ENCODE results near the gene IQCE. TPM values are rescaled to one million over a fixed set of nuclear protein-coding genes. Genes with fewer than 3 reads are reported as not detected.

The IQCE gene
- total RNA-seq, 4 donors from 2014 or later = 9.7 to 23.5 (median 15.6) TPM

DNA sequence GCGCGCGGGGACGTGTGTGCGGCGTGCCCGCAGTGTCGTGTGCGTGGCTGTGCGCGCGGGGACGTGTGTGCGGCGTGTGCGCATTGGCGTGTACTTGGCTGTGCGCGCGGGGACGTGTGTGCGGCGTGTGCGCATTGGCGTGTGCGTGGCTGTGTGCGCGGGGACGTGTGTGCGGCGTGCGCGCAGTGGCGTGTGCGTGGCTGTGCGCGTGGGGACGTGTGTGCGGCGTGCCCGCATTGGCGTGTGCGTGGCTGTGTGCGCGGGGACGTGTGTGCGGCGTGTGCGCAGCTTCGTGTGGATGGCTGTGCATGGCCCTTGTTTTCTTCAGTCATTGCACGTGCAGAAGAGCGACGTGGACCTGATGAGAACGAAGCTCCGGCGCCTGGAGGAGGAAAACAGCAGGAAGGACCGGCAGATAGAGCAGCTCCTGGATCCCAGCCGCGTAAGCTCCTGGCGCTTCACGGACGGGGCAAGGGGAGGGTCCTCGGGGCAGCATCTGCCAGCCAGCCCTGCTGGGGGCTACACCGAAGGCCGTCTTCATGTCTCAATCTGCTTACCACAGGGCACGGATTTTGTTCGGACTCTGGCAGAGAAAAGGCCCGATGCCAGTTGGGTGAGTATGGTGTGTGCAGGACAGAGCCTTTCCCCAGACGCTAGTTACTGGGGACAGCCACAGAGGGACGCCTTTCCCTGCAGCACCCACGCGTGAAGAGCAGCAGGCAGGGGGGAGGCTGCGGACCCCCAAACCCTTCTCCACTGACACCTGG, 19.3 kb downstream of the IQCE start:
- no peak for ATAC-seq
- H3K4me3 ChIP-seq = no peak overlapping the region
- no peaks in the 10 kb centered on the region for H3K27me3 ChIP-seq
- no peak overlapping the region for H3K27ac ChIP-seq
- no peak for TF ChIP-seq POLR2A (IDR thresholded peaks at IDR 0.05)
- TF ChIP-seq EP300 (IDR thresholded peaks at IDR 0.05) = no peak
- TF ChIP-seq, protein P1, sequence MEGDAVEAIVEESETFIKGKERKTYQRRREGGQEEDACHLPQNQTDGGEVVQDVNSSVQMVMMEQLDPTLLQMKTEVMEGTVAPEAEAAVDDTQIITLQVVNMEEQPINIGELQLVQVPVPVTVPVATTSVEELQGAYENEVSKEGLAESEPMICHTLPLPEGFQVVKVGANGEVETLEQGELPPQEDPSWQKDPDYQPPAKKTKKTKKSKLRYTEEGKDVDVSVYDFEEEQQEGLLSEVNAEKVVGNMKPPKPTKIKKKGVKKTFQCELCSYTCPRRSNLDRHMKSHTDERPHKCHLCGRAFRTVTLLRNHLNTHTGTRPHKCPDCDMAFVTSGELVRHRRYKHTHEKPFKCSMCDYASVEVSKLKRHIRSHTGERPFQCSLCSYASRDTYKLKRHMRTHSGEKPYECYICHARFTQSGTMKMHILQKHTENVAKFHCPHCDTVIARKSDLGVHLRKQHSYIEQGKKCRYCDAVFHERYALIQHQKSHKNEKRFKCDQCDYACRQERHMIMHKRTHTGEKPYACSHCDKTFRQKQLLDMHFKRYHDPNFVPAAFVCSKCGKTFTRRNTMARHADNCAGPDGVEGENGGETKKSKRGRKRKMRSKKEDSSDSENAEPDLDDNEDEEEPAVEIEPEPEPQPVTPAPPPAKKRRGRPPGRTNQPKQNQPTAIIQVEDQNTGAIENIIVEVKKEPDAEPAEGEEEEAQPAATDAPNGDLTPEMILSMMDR (IDR thresholded peaks at IDR 0.05) = no peak
- no peak for TF ChIP-seq POLR2AphosphoS5 (IDR thresholded peaks at IDR 0.05)
- no peaks in the 10 kb centered on the region for H3K9me3 ChIP-seq
- peaks cover 0 to 82% of the 10 kb centered on the region in 2 donors for H3K36me3 ChIP-seq
- no peaks in the 10 kb centered on the region for H3K4me1 ChIP-seq
- 100% methylated on average over 1 of the region's 73 CpGs; no CpG with 5 or more reads in 1 of the 2 donors for WGBS, 2 donors (ENCODE audit: low coverage in 1 of 2)

DNA sequence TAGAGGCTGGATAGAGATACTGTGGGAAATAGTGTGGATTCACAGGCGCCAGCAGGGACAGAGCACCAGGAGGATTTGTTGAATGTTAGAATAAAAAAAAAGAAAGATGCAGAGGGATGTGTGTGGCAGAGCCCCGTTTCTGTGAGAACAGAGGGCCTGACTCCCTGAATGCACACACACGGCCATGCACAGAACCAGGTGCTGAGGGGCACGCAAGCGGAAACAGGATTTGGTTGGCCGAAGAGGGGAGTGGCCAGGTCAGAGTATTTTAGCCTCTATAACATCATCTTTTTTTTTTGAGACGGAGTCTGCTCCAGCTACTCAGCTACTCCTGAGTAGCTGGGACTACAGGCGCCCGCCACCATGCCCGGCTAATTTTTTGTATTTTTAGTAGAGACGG, 21.9 kb downstream of the IQCE start:
- H3K36me3 ChIP-seq = peaks cover 0 to 79% of the 10 kb centered on the region in 2 donors
- no peak for TF ChIP-seq POLR2A (IDR thresholded peaks at IDR 0.05)
- no peak for ATAC-seq
- no peak overlapping the region for H3K27ac ChIP-seq
- H3K4me3 ChIP-seq = no peak overlapping the region
- no peaks in the 10 kb centered on the region for H3K27me3 ChIP-seq
- no peaks in the 10 kb centered on the region for H3K9me3 ChIP-seq
- no peaks in the 10 kb centered on the region for H3K4me1 ChIP-seq
- WGBS, 2 donors (ENCODE audit: low coverage in 1 of 2) = 90 to 95% methylated on average over 7 to 11 of the region's 11 CpGs

DNA sequence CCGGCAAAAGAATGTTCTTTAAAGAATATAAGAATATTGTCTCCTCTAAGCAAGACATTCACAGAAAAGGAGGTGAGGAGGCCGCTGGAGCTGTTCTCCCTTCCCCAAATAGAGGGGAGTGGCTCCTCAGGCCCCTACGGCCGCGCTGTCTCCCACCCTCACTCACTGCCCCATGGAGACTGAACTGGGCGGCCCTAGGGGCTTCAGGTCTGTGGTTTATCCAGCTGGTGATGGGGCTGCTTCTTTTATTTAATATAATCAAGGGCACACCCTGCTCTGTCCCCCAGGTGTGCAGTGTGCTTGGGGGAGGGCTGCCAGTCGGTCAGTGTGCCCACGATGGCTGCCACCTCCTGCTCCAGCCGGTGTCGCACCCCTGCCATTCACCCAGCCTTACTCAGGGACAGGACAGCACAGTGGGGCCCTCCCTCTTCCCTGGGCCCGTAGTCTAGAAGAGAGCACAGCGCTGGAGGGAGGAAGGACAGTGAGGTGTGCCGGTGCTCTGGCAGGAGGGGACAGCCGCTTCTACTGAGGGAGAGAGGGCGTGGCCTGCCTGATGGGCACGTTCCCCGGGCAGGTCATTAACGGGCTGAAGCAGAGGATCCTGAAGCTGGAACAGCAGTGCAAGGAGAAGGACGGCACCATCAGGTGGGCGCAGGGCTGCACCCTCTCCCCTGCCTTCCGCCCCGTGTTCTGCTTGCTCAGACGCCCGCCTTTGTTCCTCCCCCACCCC, 23.4 kb downstream of the IQCE start:
- Histone ChIP-seq H3K9me3 (no peaks in the 10 kb centered on the region), H3K27me3 (no peaks in the 10 kb centered on the region), H3K4me3 (no peak overlapping the region), H3K4me1 (no peaks in the 10 kb centered on the region), H3K27ac (no peak overlapping the region), H3K36me3 (peaks cover 0 to 85% of the 10 kb centered on the region in 2 donors)
- WGBS, 2 donors (ENCODE audit: low coverage in 1 of 2) = 80 to 89% methylated on average over 2 to 15 of the region's 24 CpGs
- ATAC-seq = no peak
- no peak for TF ChIP-seq EP300 (IDR thresholded peaks at IDR 0.05)
- no peak for TF ChIP-seq POLR2AphosphoS5 (IDR thresholded peaks at IDR 0.05)
- TF ChIP-seq, protein P1 (IDR thresholded peaks at IDR 0.05) = no peak
- TF ChIP-seq POLR2A (IDR thresholded peaks at IDR 0.05) = no peak

DNA sequence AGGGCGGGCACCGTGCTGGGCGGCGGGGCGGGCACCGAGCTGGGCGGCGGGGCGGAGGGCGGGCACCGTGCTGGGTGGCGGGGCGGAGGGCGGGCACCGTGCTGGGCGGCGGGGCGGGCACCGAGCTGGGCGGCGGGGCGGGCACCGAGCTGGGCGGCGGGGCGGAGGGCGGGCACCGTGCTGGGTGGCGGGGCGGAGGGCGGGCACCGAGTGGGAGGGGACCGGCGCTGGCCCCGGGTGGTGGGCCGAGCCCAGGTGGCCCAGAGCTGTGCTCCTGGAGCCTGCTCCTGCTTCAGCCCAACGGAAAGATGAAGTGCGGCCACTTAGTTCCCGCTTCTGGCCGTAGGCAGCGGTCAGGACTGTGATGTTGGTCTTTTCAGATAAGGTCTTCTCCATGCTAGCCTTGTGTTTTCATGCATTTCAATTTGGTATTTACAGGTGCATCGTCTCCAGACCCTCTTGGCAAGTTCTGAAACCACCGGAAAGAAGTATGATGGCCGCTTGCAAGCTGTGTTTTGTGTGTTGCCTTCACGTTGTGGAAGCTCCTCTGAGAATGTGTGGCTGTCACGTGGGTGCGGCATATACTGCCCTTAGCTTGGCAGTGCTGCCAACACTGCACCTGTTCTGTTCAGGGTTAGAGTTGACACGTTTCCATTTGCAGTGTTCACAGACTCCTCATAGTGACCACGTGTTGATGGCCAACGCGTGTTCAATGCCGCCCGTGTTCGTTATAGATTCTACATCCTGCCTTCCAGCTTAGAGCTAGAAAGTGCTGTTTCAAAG, 25.2 kb downstream of the IQCE start:
- Histone ChIP-seq H3K27me3 (no peaks in the 10 kb centered on the region), H3K36me3 (peaks cover 0 to 90% of the 10 kb centered on the region in 2 donors), H3K27ac (no peak overlapping the region), H3K9me3 (no peaks in the 10 kb centered on the region), H3K4me3 (no peak overlapping the region), H3K4me1 (no peaks in the 10 kb centered on the region)
- 92 to 100% methylated on average over 3 to 16 of the region's 54 CpGs for WGBS, 2 donors (ENCODE audit: low coverage in 1 of 2)
- TF ChIP-seq POLR2A (IDR thresholded peaks at IDR 0.05) = no peak
- TF ChIP-seq, protein P1 (IDR thresholded peaks at IDR 0.05) = no peak
- no peak for TF ChIP-seq POLR2AphosphoS5 (IDR thresholded peaks at IDR 0.05)
- no peak for TF ChIP-seq EP300 (IDR thresholded peaks at IDR 0.05)
- no peak for ATAC-seq

DNA sequence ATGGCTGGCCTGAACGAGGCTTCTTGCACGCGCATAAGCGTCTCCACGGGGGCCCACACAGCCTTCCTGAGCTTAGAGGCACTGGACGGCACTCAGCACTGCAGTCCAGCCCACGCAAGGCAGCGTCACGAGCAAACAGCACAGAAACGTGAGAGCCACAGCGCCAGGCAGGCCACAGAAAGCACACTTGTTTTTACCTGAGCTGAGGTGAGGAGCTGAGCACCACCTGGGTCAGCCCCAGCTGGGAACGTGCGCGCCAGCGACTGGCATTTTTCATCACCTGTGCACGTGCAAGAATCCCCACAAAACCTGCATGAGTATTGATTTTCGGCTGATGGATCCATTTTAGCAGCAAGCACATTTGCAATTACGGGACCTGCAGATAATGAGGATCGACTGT, 26.7 kb downstream of the IQCE start:
- Histone ChIP-seq H3K36me3 (peaks cover 0 to 90% of the 10 kb centered on the region in 2 donors), H3K4me1 (no peaks in the 10 kb centered on the region), H3K27ac (no peak overlapping the region), H3K27me3 (no peaks in the 10 kb centered on the region), H3K9me3 (no peaks in the 10 kb centered on the region), H3K4me3 (no peak overlapping the region)
- no peak for ATAC-seq
- WGBS, 2 donors (ENCODE audit: low coverage in 1 of 2) = 40 to 81% methylated on average over 2 to 10 of the region's 19 CpGs
- TF ChIP-seq, protein P1 (IDR thresholded peaks at IDR 0.05) = no peak
- no peak for TF ChIP-seq POLR2A (IDR thresholded peaks at IDR 0.05)
- no peak for TF ChIP-seq POLR2AphosphoS5 (IDR thresholded peaks at IDR 0.05)
- no peak for TF ChIP-seq EP300 (IDR thresholded peaks at IDR 0.05)

Data from gastroesophageal sphincter (tissue), 4 donors.